Cardiac muscle cell (in vitro differentiated cells and primary cell): ENCODE results near the gene HHAT. TPM values are rescaled to one million over a fixed set of nuclear protein-coding genes. Genes with fewer than 3 reads are reported as not detected.

ENCODE experiments used
- DNase-seq, 2 donors: peaks; one replicate each; pipeline versions ENCODE4 v3.0.0 to v3.0.0-alpha.2; 2010 to 2017; ENCODE audit warnings: low read depth in 1 of 2, low spot score in 1 of 2
- H3K27ac ChIP-seq: fragments of 200-600 bp; sonication (generic); 2 replicates; pipeline ENCODE4 v1.5.1; 2016
- H3K27me3 ChIP-seq: fragments of 200-600 bp; sonication (generic); 2 replicates; pipeline ENCODE4 v1.6.0; 2016; ENCODE audit warnings: control low read depth
- H3K36me3 ChIP-seq: fragments of 200-600 bp; sonication (generic); 2 replicates; pipeline ENCODE4 v1.5.1; 2016; ENCODE audit warnings: control low read depth
- H3K4me1 ChIP-seq: fragments of 200-600 bp; sonication (generic); 2 replicates; pipeline ENCODE4 v1.8.1; 2017; ENCODE audit warnings: low read depth, mild to moderate bottlenecking, mixed run types
- H3K4me3 ChIP-seq: fragments of 200-600 bp; sonication (generic); 2 replicates; pipeline ENCODE4 v1.5.1; 2016; ENCODE audit warnings: mild to moderate bottlenecking
- H3K9me3 ChIP-seq: fragments of 200-600 bp; sonication (generic); 2 replicates; pipeline ENCODE4 v1.5.1; 2017; ENCODE audit warnings: low read depth, mild to moderate bottlenecking, control low read depth
- CTCF ChIP-seq: IDR thresholded peaks from 2 replicates; pipeline ENCODE4 v1.5.1; 2012; ENCODE audit warnings: low read depth, mild to moderate bottlenecking, low read length
- polyA plus RNA-seq: library from polyadenylated mRNA; unstranded; fragments of >200 nt; fragmentation: Nextera tagmentation; extraction: Ambion mirVana; gene quantifications from 2 replicates; pipeline ENCODE4 v1.2.1, GENCODE V29; 2016
- total RNA-seq: library from RNA; depleted of rRNA; stranded (reverse); fragments of >200 nt; gene quantifications from 2 replicates; pipeline ENCODE4 v1.2.3, GENCODE V29; 2016

The HHAT gene
- total and polyA plus RNA-seq, 2 experiments from 2014 or later: 3.6 to 8.4 TPM

DNA sequence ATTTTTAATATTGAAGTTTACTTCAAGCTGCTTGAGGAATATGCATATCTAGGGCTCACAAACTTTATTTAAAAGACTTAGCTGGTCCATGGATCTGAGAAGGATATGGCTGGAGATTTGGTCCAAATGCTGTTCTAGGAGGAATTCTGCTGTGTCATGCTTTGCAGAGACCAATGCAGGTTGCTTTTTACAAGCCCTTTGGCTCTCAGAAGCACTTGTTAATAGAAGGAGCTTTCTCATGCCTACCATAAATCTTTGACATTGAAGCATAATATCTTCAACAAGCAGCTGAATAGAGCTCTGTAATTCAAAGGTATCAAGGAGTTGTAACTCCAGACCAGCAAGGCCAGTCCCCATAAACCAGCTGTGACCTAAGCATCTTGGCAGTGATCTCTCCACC, 299.1 kb downstream of the HHAT start:
- Histone ChIP-seq H3K9me3 (no peaks in the 10 kb centered on the region), H3K27ac (no peak overlapping the region), H3K4me1 (peaks cover 5% of the 10 kb centered on the region), H3K27me3 (no peaks in the 10 kb centered on the region), H3K36me3 (no peaks in the 10 kb centered on the region), H3K4me3 (no peak overlapping the region)
- DNase-seq: no peak
- TF ChIP-seq CTCF: no peak

GRCh38 chr1:210629276-210629675, 300.6 kb downstream of the HHAT start:
- H3K27ac ChIP-seq: no peak overlapping the region
- no peaks in the 10 kb centered on the region for H3K36me3 ChIP-seq
- no peak for TF ChIP-seq CTCF

DNA sequence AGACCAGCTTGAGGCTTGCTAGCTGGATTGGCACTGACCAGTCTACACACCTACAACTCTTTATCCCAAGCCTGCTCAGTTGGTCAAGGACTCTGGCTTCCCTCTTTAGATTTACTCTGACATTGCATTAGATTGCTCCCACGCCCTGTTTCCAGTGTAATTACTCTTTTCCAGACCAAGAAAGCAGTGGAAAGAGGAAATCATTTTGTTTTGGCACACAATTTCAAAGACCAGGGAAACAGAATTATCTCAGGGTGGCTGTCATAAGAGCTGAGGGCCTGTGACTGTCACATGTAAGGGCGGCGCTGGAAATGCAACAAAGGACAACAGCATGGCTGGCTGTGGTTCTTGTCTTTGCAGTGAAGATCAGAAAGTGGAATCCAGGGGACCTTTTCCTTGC, 302.7 kb downstream of the HHAT start:
- peaks cover 17% of the 10 kb centered on the region for H3K4me1 ChIP-seq
- no peak for DNase-seq
- H3K4me3 ChIP-seq: no peak overlapping the region
- no peaks in the 10 kb centered on the region for H3K9me3 ChIP-seq
- H3K27ac ChIP-seq: no peak overlapping the region
- no peak for TF ChIP-seq CTCF
- H3K27me3 ChIP-seq: no peaks in the 10 kb centered on the region
- H3K36me3 ChIP-seq: no peaks in the 10 kb centered on the region

More at GRCh38 chr1:210629276-210629675, 300.6 kb downstream of the HHAT start:
- H3K27me3 ChIP-seq: no peaks in the 10 kb centered on the region
- no peak overlapping the region for H3K4me3 ChIP-seq
- no peaks in the 10 kb centered on the region for H3K9me3 ChIP-seq
- no peak for DNase-seq
- H3K4me1 ChIP-seq: peaks cover 14% of the 10 kb centered on the region

DNA sequence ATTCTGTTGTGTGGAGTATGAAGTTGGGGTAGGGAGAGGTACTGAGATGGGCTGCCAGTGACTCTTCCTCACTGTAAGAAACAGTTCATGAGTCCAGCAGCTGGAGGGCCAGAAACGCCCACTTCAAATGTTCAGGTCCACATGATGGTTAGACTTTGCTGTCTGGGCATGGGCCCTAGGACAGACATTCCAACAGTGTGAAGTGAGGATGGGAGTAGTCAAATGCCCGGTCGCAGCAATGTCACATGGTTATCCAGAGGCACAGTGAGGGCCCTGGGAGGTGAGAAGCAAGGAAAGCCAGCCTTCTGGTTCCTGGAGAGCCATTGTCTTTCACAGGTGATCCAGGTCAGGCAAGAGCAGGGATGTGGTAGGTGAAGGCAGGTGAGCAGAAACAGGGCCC, 304.4 kb downstream of the HHAT start:
- Histone ChIP-seq H3K36me3 (no peaks in the 10 kb centered on the region), H3K9me3 (no peaks in the 10 kb centered on the region), H3K27ac (no peak overlapping the region), H3K27me3 (no peaks in the 10 kb centered on the region), H3K4me1 (peaks cover 17% of the 10 kb centered on the region), H3K4me3 (no peak overlapping the region)
- no peak for TF ChIP-seq CTCF
- no peak for DNase-seq

- Histone ChIP-seq H3K36me3 (no peaks in the 10 kb centered on the region), H3K4me1 (peaks cover 17% of the 10 kb centered on the region), H3K9me3 (no peaks in the 10 kb centered on the region), H3K27me3 (no peaks in the 10 kb centered on the region), H3K4me3 (no peak overlapping the region), H3K27ac (no peak overlapping the region)
- DNase-seq: no peak
- no peak for TF ChIP-seq CTCF
Observed at GRCh38 chr1:210633636-210634035, 304.9 kb downstream of the HHAT start.

DNA sequence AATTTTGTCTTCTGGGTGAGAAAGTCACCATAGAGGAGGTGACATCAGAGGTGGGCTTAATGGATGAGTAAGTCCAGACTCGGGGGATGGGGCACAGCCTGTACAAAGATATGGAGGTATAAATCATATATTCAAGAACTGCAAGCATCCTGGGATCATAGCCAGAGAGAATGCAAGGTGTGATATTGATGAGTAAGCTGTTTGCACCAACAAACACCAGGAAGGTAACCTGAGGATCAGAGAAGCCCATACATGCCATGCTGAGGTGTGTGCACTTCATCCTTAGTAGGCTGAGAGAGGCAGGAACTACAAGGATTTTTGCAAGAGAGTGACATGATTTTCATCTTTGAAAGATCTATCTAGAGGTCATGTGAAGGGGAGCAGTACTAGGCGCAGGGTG, 306.4 kb downstream of the HHAT start:
- Histone ChIP-seq H3K4me3 (no peak overlapping the region), H3K4me1 (peaks cover 17% of the 10 kb centered on the region), H3K9me3 (no peaks in the 10 kb centered on the region), H3K36me3 (no peaks in the 10 kb centered on the region), H3K27ac (no peak overlapping the region), H3K27me3 (no peaks in the 10 kb centered on the region)
- no peak for TF ChIP-seq CTCF
- no peak for DNase-seq
